HL-60 (cell line): Measurements from ENCODE around the gene NCOA5.

ENCODE experiments used
- DNase-seq, 2 experiments: peaks; one replicate each; pipeline ENCODE4 v3.0.0-alpha.2; 2010 to 2020; ENCODE audit warnings: low read depth in 1 of 2, low spot score in 1 of 2
- H3K27ac ChIP-seq: fragments of 250-450 bp; sonication (Bioruptor Pico); replicated peaks from 2 replicates; pipeline ENCODE4 v1.5.1; 2020; ENCODE audit warnings: mild to moderate bottlenecking, moderate library complexity
- H3K27me3 ChIP-seq: fragments of 250-450 bp; sonication (Bioruptor Pico); 2 replicates; pipeline ENCODE4 v1.5.1; 2021; ENCODE audit warnings: mild to moderate bottlenecking, moderate library complexity; ENCODE audit not compliant: insufficient read depth, poor library complexity, severe bottlenecking
- H3K4me3 ChIP-seq: replicated peaks from 2 replicates; pipeline ENCODE4 v1.5.1; 2011; ENCODE audit warnings: mild to moderate bottlenecking, control low read depth, low read length; ENCODE audit not compliant: insufficient read depth
- CTCF ChIP-seq: IDR thresholded peaks from one replicate; pipeline ENCODE4 v1.5.1; 2011; ENCODE audit warnings: low read length, control low read depth, inconsistent platforms; ENCODE audit not compliant: insufficient read depth
- GABPA ChIP-seq: IDR thresholded peaks from 2 replicates; pipeline ENCODE4 v1.6.1; 2012; ENCODE audit warnings: low read depth
- POLR2AphosphoS5 ChIP-seq: IDR thresholded peaks from 2 replicates; pipeline ENCODE4 v1.6.1; 2012; ENCODE audit warnings: low read depth
- REST ChIP-seq: IDR thresholded peaks from 2 replicates; pipeline ENCODE4 v1.6.1; 2012; ENCODE audit warnings: low read depth; ENCODE audit not compliant: insufficient replicate concordance
- SPI1 ChIP-seq: IDR thresholded peaks from 2 replicates; pipeline ENCODE4 v1.6.1; 2012; ENCODE audit warnings: low read depth, mild to moderate bottlenecking, borderline replicate concordance

NCOA5 gene

GRCh38 chr20:46113113-46113470 is 23.3 kb upstream of the NCOA5 start:
- Histone ChIP-seq H3K27ac (no peak overlapping the region), H3K27me3 (peaks cover 24% of the 10 kb centered on the region)

GRCh38 chr20:46112430-46113112 is 22.8 kb upstream of the NCOA5 start:
- H3K27ac ChIP-seq: no peak overlapping the region
- TF ChIP-seq POLR2AphosphoS5 (no peak), GABPA (no peak)
- DNase-seq: no peak
- no peak overlapping the region for H3K4me3 ChIP-seq
- peaks cover 20% of the 10 kb centered on the region for H3K27me3 ChIP-seq

More at GRCh38 chr20:46113113-46113470, 23.3 kb upstream of the NCOA5 start:
- H3K4me3 ChIP-seq: no peak overlapping the region
- TF ChIP-seq SPI1 (no peak), REST (no peak), POLR2AphosphoS5 (no peak), CTCF (no peak), GABPA (no peak)
- no peak for DNase-seq

- Histone ChIP-seq H3K27ac (no peak overlapping the region), H3K27me3 (peaks cover 20% of the 10 kb centered on the region), H3K4me3 (no peak overlapping the region)
- DNase-seq: no peak
- TF ChIP-seq CTCF: no peak
- TF ChIP-seq POLR2AphosphoS5: no peak
- no peak for TF ChIP-seq REST
- TF ChIP-seq SPI1: no peak
- no peak for TF ChIP-seq GABPA
Measured at GRCh38 chr20:46111836-46112212, 22.1 kb upstream of the NCOA5 start.

DNA sequence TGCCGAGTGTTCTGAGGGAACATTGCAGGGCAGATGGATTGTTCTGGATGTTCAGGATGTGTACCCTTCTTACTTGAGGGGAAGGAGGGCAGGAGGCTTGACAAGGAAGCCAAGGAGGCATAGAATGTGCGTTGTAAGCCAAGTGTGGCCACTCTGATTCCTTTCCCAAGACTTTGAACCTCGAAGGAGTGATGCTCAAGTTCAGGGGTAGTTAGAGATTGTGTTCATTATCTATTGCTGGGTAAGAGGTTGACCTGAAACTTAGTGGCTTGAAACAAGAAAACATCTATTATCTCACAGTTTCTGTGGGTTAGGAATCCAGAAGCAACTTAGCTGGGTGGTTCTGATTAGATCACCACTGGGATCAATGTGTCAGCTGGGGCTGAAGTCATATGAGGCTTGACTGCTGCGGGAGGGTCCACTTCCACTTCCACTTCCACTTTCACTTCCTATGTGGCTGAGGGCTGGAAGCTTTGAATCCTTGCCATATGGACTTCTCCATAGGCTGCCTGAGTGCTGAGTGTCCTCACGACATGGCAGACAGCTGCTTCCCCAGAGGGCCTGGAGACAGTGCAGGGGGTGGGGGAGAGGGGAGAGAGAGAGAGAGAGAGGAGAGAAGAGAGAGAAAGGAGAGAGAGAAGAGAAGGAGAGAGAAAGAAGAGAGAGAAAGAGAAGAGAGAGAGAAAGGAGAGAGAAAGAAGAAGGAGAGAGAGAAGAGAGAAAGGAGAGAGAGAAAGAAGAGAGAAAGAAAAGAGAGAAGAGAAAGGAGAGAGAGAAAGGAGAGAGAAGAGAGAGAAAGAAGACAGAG is 21.5 kb upstream of the NCOA5 start:
- TF ChIP-seq CTCF (no peak), SPI1 (no peak), POLR2AphosphoS5 (no peak), GABPA (no peak), REST (no peak)
- Histone ChIP-seq H3K27me3 (peaks cover 20% of the 10 kb centered on the region), H3K27ac (no peak overlapping the region), H3K4me3 (no peak overlapping the region)
- DNase-seq: peak in 1 of 2 experiments; percentile 68
